Upper lobe of right lung (tissue), 1 donor: Measurements from ENCODE around the gene ITGBL1. TPM values are rescaled to one million over a fixed set of nuclear protein-coding genes. Genes with fewer than 3 reads are reported as not detected.

Source experiments
- ATAC-seq: fragments of 200-7000 bp; cut with Tn5 transposase; one replicate; pipeline ENCODE4 v1.9.1; 2020; ENCODE audit warnings: mild to moderate bottlenecking, moderate library complexity
- DNase-seq: peaks from one replicate; pipeline ENCODE4 v3.0.0-alpha.2; 2020
- H3K27ac ChIP-seq: fragments of 200-600 bp; one replicate; pipeline ENCODE4 v1.8.0; 2022
- H3K27me3 ChIP-seq: fragments of 200-600 bp; one replicate; pipeline ENCODE4 v1.8.0; 2022; ENCODE audit warnings: mild to moderate bottlenecking
- H3K36me3 ChIP-seq: fragments of 200-600 bp; one replicate; pipeline ENCODE4 v1.8.0; 2022
- H3K4me1 ChIP-seq: fragments of 200-600 bp; one replicate; pipeline ENCODE4 v1.8.0; 2022
- H3K4me3 ChIP-seq: fragments of 200-600 bp; one replicate; pipeline ENCODE4 v1.8.0; 2022; ENCODE audit warnings: mild to moderate bottlenecking
- H3K9me3 ChIP-seq: fragments of 200-600 bp; one replicate; pipeline ENCODE4 v1.8.0; 2022
- CTCF ChIP-seq: fragments of 200-600 bp; IDR thresholded peaks from one replicate; pipeline ENCODE4 v1.8.0; 2022; ENCODE audit warnings: antibody characterized with exemption
- intact Hi-C: fragments of 100-400 bp; cut with DNase I; formaldehyde crosslinking; loops from one replicate; pipeline ENCODE4 v1.11.0; 2022
- total RNA-seq: library from RNA; stranded (reverse); fragmentation: NEBNext Ultra II Directional; extraction: Animal tissue kit (Norgen Biotek cat#: 25700); gene quantifications from one replicate; pipeline ENCODE4 v1.2.1, GENCODE V29; 2021
- donor health status: DM: no; HTN: yes; CAD: no; lungs with severe emphysema.

The ITGBL1 gene
- total RNA-seq, 1 donor from 2014 or later = 43.6 TPM

GRCh38 chr13:101447852-101448251, 4.6 kb upstream of the ITGBL1 start:
- Histone ChIP-seq H3K4me1 (peaks cover 4% of the 10 kb centered on the region), H3K4me3 (no peak overlapping the region), H3K36me3 (no peaks in the 10 kb centered on the region), H3K27me3 (no peaks in the 10 kb centered on the region), H3K9me3 (no peaks in the 10 kb centered on the region), H3K27ac (no peak overlapping the region)
- no peak for DNase-seq
- intact Hi-C loops = no loop called here
- no peak for TF ChIP-seq CTCF
- ATAC-seq = no peak

- no peaks in the 10 kb centered on the region for H3K9me3 ChIP-seq
- intact Hi-C loops = no loop called here
- no peak for ATAC-seq
Measured at GRCh38 chr13:101449790-101450748, 2.4 kb upstream of the ITGBL1 start.

GRCh38 chr13:101450749-101451130, 1.7 kb upstream of the ITGBL1 start:
- DNase-seq (no peak), ATAC-seq (no peak)
- Histone ChIP-seq H3K27ac (no peak overlapping the region), H3K4me1 (peaks cover 4% of the 10 kb centered on the region), H3K27me3 (no peaks in the 10 kb centered on the region), H3K36me3 (no peaks in the 10 kb centered on the region), H3K4me3 (no peak overlapping the region), H3K9me3 (no peaks in the 10 kb centered on the region)
- no peak for TF ChIP-seq CTCF
- intact Hi-C loops = no loop called here

More at GRCh38 chr13:101449790-101450748, 2.4 kb upstream of the ITGBL1 start:
- H3K4me3 ChIP-seq = no peak overlapping the region
- H3K36me3 ChIP-seq = no peaks in the 10 kb centered on the region
- TF ChIP-seq CTCF = no peak
- no peak overlapping the region for H3K27ac ChIP-seq
- H3K4me1 ChIP-seq = peaks cover 4% of the 10 kb centered on the region
- no peak for DNase-seq
- H3K27me3 ChIP-seq = no peaks in the 10 kb centered on the region

- DNase-seq = no peak
- H3K4me1 ChIP-seq = peaks cover 4% of the 10 kb centered on the region
- ATAC-seq = no peak
- no peak for TF ChIP-seq CTCF
- intact Hi-C loops = no loop called here
- H3K27ac ChIP-seq = peak overlapping the region; percentile 63
- no peak overlapping the region for H3K4me3 ChIP-seq
- no peaks in the 10 kb centered on the region for H3K9me3 ChIP-seq
- no peaks in the 10 kb centered on the region for H3K36me3 ChIP-seq
- H3K27me3 ChIP-seq = no peaks in the 10 kb centered on the region
Measured at GRCh38 chr13:101451641-101452040, 834 bp upstream of the ITGBL1 start.

GRCh38 chr13:101453784-101454201, 1.3 kb downstream of the ITGBL1 start:
- Histone ChIP-seq H3K4me3 (peak overlapping the region; percentile 55), H3K36me3 (no peaks in the 10 kb centered on the region), H3K27ac (peak overlapping the region; percentile 63), H3K4me1 (peaks cover 4% of the 10 kb centered on the region), H3K27me3 (no peaks in the 10 kb centered on the region), H3K9me3 (no peaks in the 10 kb centered on the region)
- ATAC-seq = peak; percentile 88
- intact Hi-C loops = no loop called here
- peak; percentile 33 for TF ChIP-seq CTCF
- peak; percentile 73 for DNase-seq
